ENCODE data around the gene SYTL2.

DNA sequence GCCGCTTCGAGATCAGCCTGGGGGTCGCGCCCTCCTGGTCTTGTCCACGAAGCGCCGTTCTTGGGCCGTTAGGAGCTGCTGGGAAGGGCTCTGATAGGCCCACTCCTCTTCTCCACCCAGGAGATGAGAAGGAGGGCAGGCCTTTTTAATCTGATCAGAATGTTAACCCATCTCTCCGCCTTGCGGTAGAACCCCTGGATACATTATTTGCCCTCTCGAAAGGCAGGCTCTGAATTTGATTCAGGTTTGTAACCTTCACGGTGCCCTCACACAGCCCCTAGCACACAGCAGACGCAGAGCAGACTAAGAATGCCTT is 44.4 kb upstream of the SYTL2 start, which contains the start of gene CCDC83:
- TF ChIP-seq POLR2AphosphoS5 (IDR thresholded peaks at IDR 0.05; ENCODE audit: low read depth, low read length): no peak
- TF ChIP-seq, protein P1, sequence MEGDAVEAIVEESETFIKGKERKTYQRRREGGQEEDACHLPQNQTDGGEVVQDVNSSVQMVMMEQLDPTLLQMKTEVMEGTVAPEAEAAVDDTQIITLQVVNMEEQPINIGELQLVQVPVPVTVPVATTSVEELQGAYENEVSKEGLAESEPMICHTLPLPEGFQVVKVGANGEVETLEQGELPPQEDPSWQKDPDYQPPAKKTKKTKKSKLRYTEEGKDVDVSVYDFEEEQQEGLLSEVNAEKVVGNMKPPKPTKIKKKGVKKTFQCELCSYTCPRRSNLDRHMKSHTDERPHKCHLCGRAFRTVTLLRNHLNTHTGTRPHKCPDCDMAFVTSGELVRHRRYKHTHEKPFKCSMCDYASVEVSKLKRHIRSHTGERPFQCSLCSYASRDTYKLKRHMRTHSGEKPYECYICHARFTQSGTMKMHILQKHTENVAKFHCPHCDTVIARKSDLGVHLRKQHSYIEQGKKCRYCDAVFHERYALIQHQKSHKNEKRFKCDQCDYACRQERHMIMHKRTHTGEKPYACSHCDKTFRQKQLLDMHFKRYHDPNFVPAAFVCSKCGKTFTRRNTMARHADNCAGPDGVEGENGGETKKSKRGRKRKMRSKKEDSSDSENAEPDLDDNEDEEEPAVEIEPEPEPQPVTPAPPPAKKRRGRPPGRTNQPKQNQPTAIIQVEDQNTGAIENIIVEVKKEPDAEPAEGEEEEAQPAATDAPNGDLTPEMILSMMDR (IDR thresholded peaks at IDR 0.05): no peak

Measured in Panc1 (cell line).